ENCODE measurements around the gene FBXO24. TPM values are rescaled to one million over a fixed set of nuclear protein-coding genes. Genes with fewer than 3 reads are reported as not detected.
A peak's percentile ranks its signal among the peaks of the same experiment; 100 is the strongest.

Gene FBXO24
- total RNA-seq, 2 donors from 2014 or later: 1.8 to 5.3 TPM

DNA sequence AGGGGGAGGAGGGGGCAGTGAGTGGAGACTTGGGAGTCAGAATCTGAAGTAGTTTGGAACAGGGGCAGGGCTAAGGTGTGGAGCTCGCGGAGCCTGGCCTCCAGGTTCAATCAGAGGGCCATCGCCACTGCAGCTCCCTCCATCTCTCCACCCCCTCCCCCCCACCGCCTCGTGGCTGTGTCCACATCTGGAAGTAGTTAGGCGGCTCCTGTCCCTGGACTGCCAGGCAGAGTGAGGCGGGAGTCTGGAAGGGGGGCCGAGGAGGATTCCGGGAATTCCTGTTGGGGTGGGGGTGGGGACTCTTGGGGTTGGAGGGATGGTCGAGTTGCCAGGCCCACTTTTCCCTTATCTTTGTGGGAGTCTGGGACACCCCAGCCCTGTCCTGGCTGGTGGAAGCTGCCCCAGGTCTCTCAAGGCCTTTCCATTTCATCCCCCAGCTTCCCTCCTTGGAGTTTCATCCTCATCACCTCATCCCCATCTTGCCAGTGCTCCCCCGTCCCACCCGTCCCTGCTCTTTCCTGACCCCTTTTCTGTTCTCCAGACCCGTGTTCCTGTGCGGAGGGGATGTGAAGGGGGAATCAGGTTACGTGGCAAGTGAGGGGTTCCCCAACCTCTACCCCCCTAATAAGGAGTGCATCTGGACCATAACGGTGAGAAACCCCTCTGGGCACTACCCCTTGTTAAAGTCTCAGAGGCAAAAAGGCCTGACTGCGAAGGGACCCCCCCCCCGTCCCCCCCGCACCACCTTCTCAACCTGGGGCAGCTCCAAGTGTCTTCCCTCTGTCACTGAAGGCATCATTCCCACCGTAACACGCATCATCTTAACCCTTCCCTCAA, 17.0 kb downstream of the FBXO24 start:
- Histone ChIP-seq H3K27ac (peak overlapping the region in 3 of 4 donors; percentile 73 to 80 (median 80)), H3K9me3 (no peaks in the 10 kb centered on the region), H3K4me1 (peaks cover 25% of the 10 kb centered on the region), H3K27me3 (no peaks in the 10 kb centered on the region), H3K36me3 (replicated peaks in 1 of 2; ENCODE audit: insufficient read depth in 1 of 2, low read depth in 2 of 2) (no peaks in the 10 kb centered on the region), H3K4me3 (no peak overlapping the region)
- TF ChIP-seq POLR2A (IDR thresholded peaks at IDR 0.05): no peak
- TF ChIP-seq, protein P1, sequence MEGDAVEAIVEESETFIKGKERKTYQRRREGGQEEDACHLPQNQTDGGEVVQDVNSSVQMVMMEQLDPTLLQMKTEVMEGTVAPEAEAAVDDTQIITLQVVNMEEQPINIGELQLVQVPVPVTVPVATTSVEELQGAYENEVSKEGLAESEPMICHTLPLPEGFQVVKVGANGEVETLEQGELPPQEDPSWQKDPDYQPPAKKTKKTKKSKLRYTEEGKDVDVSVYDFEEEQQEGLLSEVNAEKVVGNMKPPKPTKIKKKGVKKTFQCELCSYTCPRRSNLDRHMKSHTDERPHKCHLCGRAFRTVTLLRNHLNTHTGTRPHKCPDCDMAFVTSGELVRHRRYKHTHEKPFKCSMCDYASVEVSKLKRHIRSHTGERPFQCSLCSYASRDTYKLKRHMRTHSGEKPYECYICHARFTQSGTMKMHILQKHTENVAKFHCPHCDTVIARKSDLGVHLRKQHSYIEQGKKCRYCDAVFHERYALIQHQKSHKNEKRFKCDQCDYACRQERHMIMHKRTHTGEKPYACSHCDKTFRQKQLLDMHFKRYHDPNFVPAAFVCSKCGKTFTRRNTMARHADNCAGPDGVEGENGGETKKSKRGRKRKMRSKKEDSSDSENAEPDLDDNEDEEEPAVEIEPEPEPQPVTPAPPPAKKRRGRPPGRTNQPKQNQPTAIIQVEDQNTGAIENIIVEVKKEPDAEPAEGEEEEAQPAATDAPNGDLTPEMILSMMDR (IDR thresholded peaks at IDR 0.05): no peak
- WGBS, 2 donors: 58 to 59% methylated on average over 14 to 21 of the region's 21 CpGs
- no peak for ATAC-seq
- DNase-seq: peak in 3 of 4 donors; percentile 46 to 55 (median 50)
- intact Hi-C loops (cut with DNase I): no loop called here

DNA sequence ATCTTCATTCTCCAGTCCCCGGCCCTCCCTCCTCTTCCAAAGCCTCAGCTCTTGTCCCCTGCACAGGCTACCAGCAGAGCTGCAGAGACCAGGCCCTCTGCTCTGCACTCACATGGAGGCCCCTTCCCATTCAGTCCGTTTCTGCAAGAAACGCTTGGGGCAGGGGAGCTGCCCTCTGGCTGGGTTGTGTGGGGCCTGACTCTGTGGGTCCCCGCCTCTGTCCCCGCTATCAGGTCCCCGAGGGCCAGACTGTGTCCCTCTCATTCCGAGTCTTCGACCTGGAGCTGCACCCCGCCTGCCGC, 17.5 kb downstream of the FBXO24 start:
- H3K27ac ChIP-seq: peak overlapping the region in 3 of 4 donors; percentile 73 to 80 (median 80)
- no peaks in the 10 kb centered on the region for H3K36me3 ChIP-seq (replicated peaks in 1 of 2; ENCODE audit: insufficient read depth in 1 of 2, low read depth in 2 of 2)
- DNase-seq (no peak), ATAC-seq (no peak)
- H3K4me3 ChIP-seq: no peak overlapping the region
- no peaks in the 10 kb centered on the region for H3K9me3 ChIP-seq
- peaks cover 25% of the 10 kb centered on the region for H3K4me1 ChIP-seq
- intact Hi-C loops (cut with DNase I): no loop called here
- TF ChIP-seq, protein P1 (IDR thresholded peaks at IDR 0.05): no peak
- TF ChIP-seq POLR2A (IDR thresholded peaks at IDR 0.05): no peak
- no peaks in the 10 kb centered on the region for H3K27me3 ChIP-seq
- WGBS, 2 donors: 24 to 56% methylated on average over 3 to 10 of the region's 10 CpGs

DNA sequence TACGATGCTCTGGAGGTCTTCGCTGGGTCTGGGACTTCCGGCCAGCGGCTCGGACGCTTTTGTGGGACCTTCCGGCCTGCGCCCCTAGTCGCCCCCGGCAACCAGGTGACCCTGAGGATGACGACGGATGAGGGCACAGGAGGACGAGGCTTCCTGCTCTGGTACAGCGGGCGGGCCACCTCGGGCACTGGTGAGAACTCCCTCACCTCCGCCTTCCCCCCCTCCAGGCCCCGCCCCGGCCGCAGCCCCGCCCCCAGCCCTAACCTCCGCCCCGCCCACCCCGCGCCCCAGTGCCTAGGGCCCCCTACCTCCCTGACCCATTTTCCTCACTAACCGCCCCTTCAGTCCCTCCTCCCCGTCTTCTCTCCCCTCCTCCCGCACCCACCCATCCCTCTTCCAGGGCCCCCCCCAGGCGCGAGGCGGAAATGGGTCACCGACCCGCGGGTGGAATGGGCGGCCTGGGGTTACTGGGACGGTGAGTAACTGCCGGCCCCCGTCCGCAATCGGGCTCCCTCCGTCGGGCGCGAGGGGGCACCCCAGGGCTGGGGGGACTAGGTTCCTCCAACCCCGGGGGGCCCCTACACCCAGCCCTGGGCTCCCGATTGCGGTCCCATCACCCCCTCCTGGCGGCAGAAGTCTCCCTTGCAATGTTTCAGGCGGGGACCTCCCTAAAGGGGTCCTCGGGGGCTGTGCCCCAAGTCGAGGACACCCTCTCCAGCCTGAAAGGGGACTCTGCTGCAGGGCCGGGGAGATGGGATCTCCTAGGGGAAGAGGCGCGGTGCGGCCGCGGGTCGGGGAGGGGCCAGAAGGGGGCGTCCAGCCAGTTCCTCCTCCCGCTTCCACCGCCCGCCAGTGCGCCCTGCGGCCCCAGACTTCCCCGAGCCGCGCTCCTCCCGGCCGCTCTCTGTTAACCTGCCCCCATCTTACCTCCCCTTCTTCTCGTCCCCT, 18.2 kb downstream of the FBXO24 start:
- DNase-seq: peak; percentile 71 to 78 (median 78)
- Histone ChIP-seq H3K27me3 (no peaks in the 10 kb centered on the region), H3K4me3 (peak overlapping the region; percentile 26 to 62), H3K27ac (peak overlapping the region; percentile 25 to 80 (median 76)), H3K9me3 (no peaks in the 10 kb centered on the region), H3K36me3 (replicated peaks in 1 of 2; ENCODE audit: insufficient read depth in 1 of 2, low read depth in 2 of 2) (no peaks in the 10 kb centered on the region), H3K4me1 (peaks cover 25% of the 10 kb centered on the region)
- WGBS, 2 donors: 0 to 1% methylated on average over 2 to 44 of the region's 70 CpGs
- TF ChIP-seq POLR2A (IDR thresholded peaks at IDR 0.05): peak in 2 of 3 donors; percentile 47 to 50
- TF ChIP-seq, protein P1 (IDR thresholded peaks at IDR 0.05): peak; percentile 15 to 56 (median 33)
- peak; percentile 77 for ATAC-seq
- intact Hi-C loops (cut with DNase I): no loop called here

DNA sequence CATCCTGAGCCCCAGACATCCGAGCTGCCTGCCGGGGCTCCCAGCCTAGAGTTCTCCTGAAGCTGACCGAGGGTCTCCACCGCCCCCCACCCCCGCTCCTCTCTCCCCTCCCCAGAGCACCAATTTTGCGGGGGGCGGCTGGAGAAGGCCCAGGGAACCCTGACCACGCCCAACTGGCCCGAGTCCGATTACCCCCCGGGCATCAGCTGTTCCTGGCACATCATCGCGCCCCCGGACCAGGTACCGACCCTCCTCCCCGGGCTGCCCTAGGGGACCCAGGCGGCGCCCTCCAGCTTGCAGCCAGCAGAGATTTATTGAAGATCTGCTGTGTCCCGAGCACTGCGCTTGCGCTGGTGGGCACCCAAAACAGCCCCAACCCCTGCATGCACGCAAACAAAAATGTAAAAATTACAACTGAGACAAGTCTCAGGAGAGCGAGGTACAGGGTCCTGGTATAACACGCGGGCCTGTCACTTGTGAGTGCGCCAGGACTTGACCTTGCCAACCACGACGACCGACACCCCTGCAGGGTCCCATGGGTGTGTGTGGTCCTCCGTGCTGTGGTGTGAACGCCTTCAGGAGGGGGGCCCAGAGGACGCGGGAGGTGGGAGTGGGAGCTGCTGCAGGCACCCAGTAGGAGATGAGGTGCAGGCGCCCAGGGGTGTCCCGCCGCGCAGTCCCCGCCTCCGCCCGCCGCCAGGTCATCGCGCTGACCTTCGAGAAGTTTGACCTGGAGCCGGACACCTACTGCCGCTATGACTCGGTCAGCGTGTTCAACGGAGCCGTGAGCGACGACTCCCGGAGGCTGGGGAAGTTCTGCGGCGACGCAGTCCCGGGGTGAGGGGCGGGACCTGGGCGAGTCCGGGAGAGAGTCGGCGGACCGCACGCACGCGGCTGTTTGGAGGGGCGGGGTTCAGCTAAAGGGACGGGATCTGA, 19.1 kb downstream of the FBXO24 start:
- no peaks in the 10 kb centered on the region for H3K36me3 ChIP-seq (replicated peaks in 1 of 2; ENCODE audit: insufficient read depth in 1 of 2, low read depth in 2 of 2)
- DNase-seq (peak; percentile 38 to 64 (median 59)), ATAC-seq (peak; percentile 29)
- H3K27me3 ChIP-seq: no peaks in the 10 kb centered on the region
- WGBS, 2 donors: 3 to 6% methylated on average over 9 to 63 of the region's 68 CpGs
- peak in 2 of 3 donors; percentile 14 to 27 for TF ChIP-seq POLR2A (IDR thresholded peaks at IDR 0.05)
- TF ChIP-seq, protein P1 (IDR thresholded peaks at IDR 0.05): no peak
- H3K9me3 ChIP-seq: no peaks in the 10 kb centered on the region
- H3K27ac ChIP-seq: peak overlapping the region; percentile 25 to 80 (median 76)
- intact Hi-C loops (cut with DNase I): no loop called here
- peak overlapping the region; percentile 26 to 62 for H3K4me3 ChIP-seq
- H3K4me1 ChIP-seq: peaks cover 25% of the 10 kb centered on the region

Measured in body of pancreas (tissue), 4 donors.